ENCODE data around the gene TTC16. TPM values are rescaled to one million over a fixed set of nuclear protein-coding genes. Genes with fewer than 3 reads are reported as not detected.

The TTC16 gene
- total and polyA plus RNA-seq, 2 donors (not counting 1 experiment from before 2014, with no cell fraction given) = under 0.01 TPM; not detected in 1

DNA sequence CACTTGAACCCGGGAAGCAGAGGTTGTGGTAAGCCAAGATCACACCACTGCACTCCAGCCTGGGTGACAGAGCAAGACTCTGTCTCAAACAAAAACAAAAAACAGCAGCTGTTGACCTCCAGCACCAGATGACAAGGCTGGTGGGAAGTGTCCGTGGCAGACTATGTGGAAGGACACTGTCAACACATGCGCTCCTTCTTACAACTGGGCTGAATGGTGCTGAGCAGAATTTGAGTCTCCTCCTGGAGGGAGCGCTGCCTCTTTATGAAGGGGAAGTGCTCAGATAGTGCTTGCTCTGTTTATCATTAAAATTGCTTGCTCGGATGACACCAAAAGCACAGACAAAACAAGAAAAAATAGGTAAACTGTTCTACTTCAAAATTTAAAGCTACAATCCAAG is 18.3 kb upstream of the TTC16 start:
- Histone ChIP-seq H3K36me3 (ENCODE audit: control insufficient read depth, insufficient read depth, low read length) (peaks cover 2% of the 10 kb centered on the region), H2AFZ (ENCODE audit: low read length) (no peak overlapping the region), H3K4me2 (ENCODE audit: extremely low read depth, insufficient read depth, low read length) (no peak overlapping the region), H3K4me1 (ENCODE audit: control insufficient read depth, extremely low read depth, insufficient read depth, low read length) (no peaks in the 10 kb centered on the region), H3K9ac (ENCODE audit: insufficient read depth, low read length) (no peak overlapping the region), H3K9me3 (ENCODE audit: control insufficient read depth, insufficient read depth, low read depth, low read length) (no peaks in the 10 kb centered on the region), H3K27ac (ENCODE audit: insufficient read depth, low read length) (no peak overlapping the region), H4K20me1 (ENCODE audit: control insufficient read depth, extremely low read depth, insufficient read depth, low read length) (no peaks in the 10 kb centered on the region), H3K79me2 (ENCODE audit: control insufficient read depth, insufficient read depth, low read length) (no peaks in the 10 kb centered on the region), H3K4me3 (replicated peaks in 1 of 4; ENCODE audit: control extremely low read depth in 1 of 4, insufficient read depth in 1 of 4, low read depth in 3 of 4, low read length in 4 of 4) (no peak overlapping the region), H3K27me3 (ENCODE audit: control insufficient read depth, insufficient read depth, low read length) (no peaks in the 10 kb centered on the region)
- DNase-seq (ENCODE audit: low read depth in 2 of 2) = no peak
- TF ChIP-seq EZH2 (IDR thresholded peaks at IDR 0.05; ENCODE audit: low read length, missing control alignments) = no peak
- TF ChIP-seq, protein P1, sequence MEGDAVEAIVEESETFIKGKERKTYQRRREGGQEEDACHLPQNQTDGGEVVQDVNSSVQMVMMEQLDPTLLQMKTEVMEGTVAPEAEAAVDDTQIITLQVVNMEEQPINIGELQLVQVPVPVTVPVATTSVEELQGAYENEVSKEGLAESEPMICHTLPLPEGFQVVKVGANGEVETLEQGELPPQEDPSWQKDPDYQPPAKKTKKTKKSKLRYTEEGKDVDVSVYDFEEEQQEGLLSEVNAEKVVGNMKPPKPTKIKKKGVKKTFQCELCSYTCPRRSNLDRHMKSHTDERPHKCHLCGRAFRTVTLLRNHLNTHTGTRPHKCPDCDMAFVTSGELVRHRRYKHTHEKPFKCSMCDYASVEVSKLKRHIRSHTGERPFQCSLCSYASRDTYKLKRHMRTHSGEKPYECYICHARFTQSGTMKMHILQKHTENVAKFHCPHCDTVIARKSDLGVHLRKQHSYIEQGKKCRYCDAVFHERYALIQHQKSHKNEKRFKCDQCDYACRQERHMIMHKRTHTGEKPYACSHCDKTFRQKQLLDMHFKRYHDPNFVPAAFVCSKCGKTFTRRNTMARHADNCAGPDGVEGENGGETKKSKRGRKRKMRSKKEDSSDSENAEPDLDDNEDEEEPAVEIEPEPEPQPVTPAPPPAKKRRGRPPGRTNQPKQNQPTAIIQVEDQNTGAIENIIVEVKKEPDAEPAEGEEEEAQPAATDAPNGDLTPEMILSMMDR (conservative IDR thresholded peaks at IDR 0.05 in 1 of 2, IDR thresholded peaks at IDR 0.05 in 1 of 2; ENCODE audit: low read depth in 1 of 2, low read length in 2 of 2) = no peak

DNA sequence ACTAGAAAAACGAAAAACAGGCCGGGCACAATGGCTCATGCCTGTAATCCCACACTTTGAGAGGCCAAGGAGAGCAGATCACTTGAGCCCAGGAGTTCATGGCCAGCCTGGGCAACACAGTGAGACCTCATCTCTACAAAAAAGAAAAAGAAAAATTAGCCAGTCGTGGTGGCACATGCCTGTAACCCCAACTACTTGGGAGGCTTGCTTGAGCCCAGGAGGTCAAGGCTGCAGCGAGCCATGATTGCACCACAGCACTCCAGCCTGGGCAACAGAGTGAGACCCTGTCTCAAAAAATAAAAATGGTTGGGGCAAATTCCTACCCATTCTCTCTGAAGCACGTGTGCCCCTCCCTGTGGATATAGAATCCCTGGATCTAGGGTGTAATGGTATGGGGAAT is 17.5 kb upstream of the TTC16 start:
- Histone ChIP-seq H4K20me1 (ENCODE audit: control insufficient read depth, extremely low read depth, insufficient read depth, low read length) (no peaks in the 10 kb centered on the region), H3K9me3 (ENCODE audit: control insufficient read depth, insufficient read depth, low read depth, low read length) (no peaks in the 10 kb centered on the region), H3K36me3 (ENCODE audit: control insufficient read depth, insufficient read depth, low read length) (no peaks in the 10 kb centered on the region), H3K4me2 (ENCODE audit: extremely low read depth, insufficient read depth, low read length) (no peak overlapping the region), H3K4me1 (ENCODE audit: control insufficient read depth, extremely low read depth, insufficient read depth, low read length) (no peaks in the 10 kb centered on the region), H3K9ac (ENCODE audit: insufficient read depth, low read length) (no peak overlapping the region), H3K27ac (ENCODE audit: insufficient read depth, low read length) (no peak overlapping the region), H3K79me2 (ENCODE audit: control insufficient read depth, insufficient read depth, low read length) (no peaks in the 10 kb centered on the region), H2AFZ (ENCODE audit: low read length) (no peak overlapping the region), H3K4me3 (replicated peaks in 1 of 4; ENCODE audit: control extremely low read depth in 1 of 4, insufficient read depth in 1 of 4, low read depth in 3 of 4, low read length in 4 of 4) (no peak overlapping the region), H3K27me3 (ENCODE audit: control insufficient read depth, insufficient read depth, low read length) (no peaks in the 10 kb centered on the region)
- DNase-seq (ENCODE audit: low read depth in 2 of 2) = no peak
- TF ChIP-seq EZH2 (IDR thresholded peaks at IDR 0.05; ENCODE audit: low read length, missing control alignments) = no peak
- TF ChIP-seq, protein P1 (conservative IDR thresholded peaks at IDR 0.05 in 1 of 2, IDR thresholded peaks at IDR 0.05 in 1 of 2; ENCODE audit: low read depth in 1 of 2, low read length in 2 of 2) = no peak

GRCh38 chr9:127698985-127699670 is 16.8 kb upstream of the TTC16 start:
- H2AFZ ChIP-seq (ENCODE audit: low read length) = peak overlapping the region; percentile 2
- H3K79me2 ChIP-seq (ENCODE audit: control insufficient read depth, insufficient read depth, low read length) = no peaks in the 10 kb centered on the region
- H3K4me1 ChIP-seq (ENCODE audit: control insufficient read depth, extremely low read depth, insufficient read depth, low read length) = no peaks in the 10 kb centered on the region
- no peaks in the 10 kb centered on the region for H3K27me3 ChIP-seq (ENCODE audit: control insufficient read depth, insufficient read depth, low read length)
- no peaks in the 10 kb centered on the region for H3K9me3 ChIP-seq (ENCODE audit: control insufficient read depth, insufficient read depth, low read depth, low read length)
- H3K4me2 ChIP-seq (ENCODE audit: extremely low read depth, insufficient read depth, low read length) = peak overlapping the region; percentile 3
- H3K4me3 ChIP-seq (replicated peaks in 1 of 4; ENCODE audit: control extremely low read depth in 1 of 4, insufficient read depth in 1 of 4, low read depth in 3 of 4, low read length in 4 of 4) = peak overlapping the region in 2 of 4 experiments; percentile 31 to 36
- no peaks in the 10 kb centered on the region for H4K20me1 ChIP-seq (ENCODE audit: control insufficient read depth, extremely low read depth, insufficient read depth, low read length)
- no peak for TF ChIP-seq EZH2 (IDR thresholded peaks at IDR 0.05; ENCODE audit: low read length, missing control alignments)
- TF ChIP-seq, protein P1 (conservative IDR thresholded peaks at IDR 0.05 in 1 of 2, IDR thresholded peaks at IDR 0.05 in 1 of 2; ENCODE audit: low read depth in 1 of 2, low read length in 2 of 2) = no peak
- peak overlapping the region; percentile 3 for H3K9ac ChIP-seq (ENCODE audit: insufficient read depth, low read length)
- H3K27ac ChIP-seq (ENCODE audit: insufficient read depth, low read length) = peak overlapping the region; percentile 39
- no peaks in the 10 kb centered on the region for H3K36me3 ChIP-seq (ENCODE audit: control insufficient read depth, insufficient read depth, low read length)
- DNase-seq (ENCODE audit: low read depth in 2 of 2) = peak; percentile 97

All from fibroblast of lung (primary cell).